Measurements from ENCODE around the gene CNEP1R1. TPM values are rescaled to one million over a fixed set of nuclear protein-coding genes. Genes with fewer than 3 reads are reported as not detected.

CNEP1R1 gene
- total and polyA plus RNA-seq, 9 of the 15 experiments (the other 6 are each of a cell fraction or from before 2014, with no cell fraction given) = 7.6 to 20.1 (median 10.6) TPM

GRCh38 chr16:50038286-50038685 is 13.3 kb downstream of the CNEP1R1 start:
- H3K27ac ChIP-seq (ENCODE audit: extremely low read depth, low read depth, low read length) = no peak overlapping the region
- WGBS (ENCODE audit: insufficient coverage, low coverage, missing lambda C conversion rate) = 62% methylated on average over 4 of the region's 4 CpGs
- no peaks in the 10 kb centered on the region for H3K9me3 ChIP-seq (replicated peaks; ENCODE audit: control insufficient read depth, insufficient read depth, low read depth, low read length)
- H3K4me3 ChIP-seq = no peak overlapping the region
- CTCF ChIA-PET (ENCODE audit: low intra/inter-chr PET ratio) = no interaction called here
- POLR2A ChIA-PET = interaction anchor here (0.6 to 2.1 kb wide), 5 partner anchors 13 to 123 kb away, joined by 3 to 7 read pairs (median 3); partner anchors contain the start of genes CNEP1R1 and HEATR3
- no peak for DNase-seq (ENCODE audit: extremely low read depth in 1 of 4, low spot score in 3 of 4)
- H3K27me3 ChIP-seq (ENCODE audit: control insufficient read depth in 2 of 2, insufficient read depth in 2 of 2, low read length in 2 of 2) = peaks cover 0 to 2% of the 10 kb centered on the region in 2 experiments; a peak in 1 of 5 replicates
- no peak for ATAC-seq
- H3K79me2 ChIP-seq (ENCODE audit: control insufficient read depth, insufficient read depth, low read length) = no peaks in the 10 kb centered on the region
- H2AFZ ChIP-seq (ENCODE audit: low read depth, low read length) = no peak overlapping the region
- in situ Hi-C loops (cut with MboI) = no loop called here
- intact Hi-C loops (cut with micrococcal nuclease) = no loop called here
- H3K4me2 ChIP-seq (ENCODE audit: insufficient read depth, low read length) = no peak overlapping the region
- TF ChIP-seq ATF7 (IDR thresholded peaks at IDR 0.05) (no peak), ZKSCAN8 (CRISPR knock-in tag; IDR thresholded peaks at IDR 0.05) (no peak), RBM39 (optimal IDR thresholded peaks at IDR 0.05; ENCODE audit: low read depth, low read length) (no peak)
- no peaks in the 10 kb centered on the region for H3K9me1 ChIP-seq (ENCODE audit: control insufficient read depth, insufficient read depth, low read length)
- no peak overlapping the region for H3K9ac ChIP-seq (ENCODE audit: insufficient read depth in 1 of 2, low read depth in 2 of 2, low read length in 2 of 2)
- peaks cover 0 to 4% of the 10 kb centered on the region in 2 experiments; a peak in 3 of 5 replicates for H3K4me1 ChIP-seq (replicated peaks in 1 of 2; ENCODE audit: control insufficient read depth in 2 of 2, insufficient read depth in 2 of 2, low read length in 2 of 2)
- H4K20me1 ChIP-seq (replicated peaks; ENCODE audit: control insufficient read depth, insufficient read depth, low read length) = no peaks in the 10 kb centered on the region
- H3K36me3 ChIP-seq (ENCODE audit: control insufficient read depth, insufficient read depth, low read length) = peaks cover 27% of the 10 kb centered on the region; the same call in 1 of the 3 replicates
- no TSS peak for BruUV-seq (replicated peaks)
- no peak for FAIRE-seq

GRCh38 chr16:50038756-50039529 is 13.9 kb downstream of the CNEP1R1 start:
- in situ Hi-C loops (cut with MboI) = no loop called here
- no peaks in the 10 kb centered on the region for H3K79me2 ChIP-seq (ENCODE audit: control insufficient read depth, insufficient read depth, low read length)
- TF ChIP-seq EGR1 (conservative IDR thresholded peaks at IDR 0.05) = no peak
- peak; percentile 37; the same call in 1 of the 2 replicates for TF ChIP-seq ZNF316 (IDR thresholded peaks at IDR 0.05)
- no peak for TF ChIP-seq RBM17 (IDR thresholded peaks at IDR 0.05; ENCODE audit: borderline replicate concordance, low read depth, low read length)
- peak; percentile 36; the same call in 1 of the 2 replicates for TF ChIP-seq EHMT2 (IDR thresholded peaks at IDR 0.05)
- no peak for TF ChIP-seq PRPF4 (IDR thresholded peaks at IDR 0.05; ENCODE audit: insufficient read depth, low read depth, low read length, poor library complexity, severe bottlenecking)
- TF ChIP-seq ZNF23 (CRISPR knock-in tag; IDR thresholded peaks at IDR 0.05) = no peak
- peak; percentile 54; the same call in 1 of the 2 replicates for TF ChIP-seq SPI1 (IDR thresholded peaks at IDR 0.05; ENCODE audit: borderline replicate concordance, low read depth, low read length)
- TF ChIP-seq ZBTB7A (IDR thresholded peaks at IDR 0.05; ENCODE audit: borderline replicate concordance, control insufficient read depth, low read depth, low read length) = no peak
- 0 out of 2 replicates have a peak, but pooled peaks have one; percentile 41 for TF ChIP-seq CTBP1 (IDR thresholded peaks at IDR 0.05; ENCODE audit: borderline replicate concordance)
- TF ChIP-seq HMBOX1 (IDR thresholded peaks at IDR 0.05) = 0 out of 2 replicates have a peak, but pooled peaks have one; percentile 11
- 0 out of 4 replicates have a peak, but pooled peaks of 1 of the 2 experiments have one; percentile 11 for TF ChIP-seq HDAC1 (IDR thresholded peaks at IDR 0.05)

More at GRCh38 chr16:50038756-50039529, 13.9 kb downstream of the CNEP1R1 start:
- ChIA-PET POLR2A (interaction anchor here (0.7 to 2.1 kb wide), 3 partner anchors 14 to 62 kb away, joined by 3 to 7 read pairs (median 4); partner anchors contain the start of genes CNEP1R1 and HEATR3), CTCF (ENCODE audit: low intra/inter-chr PET ratio) (no interaction called here)
- Histone ChIP-seq H2AFZ (ENCODE audit: low read depth, low read length) (no peak overlapping the region), H3K27me3 (ENCODE audit: control insufficient read depth in 2 of 2, insufficient read depth in 2 of 2, low read length in 2 of 2) (peaks cover under 1 to 2% of the 10 kb centered on the region in 2 experiments; a peak in 2 of 5 replicates), H3K4me1 (replicated peaks in 1 of 2; ENCODE audit: control insufficient read depth in 2 of 2, insufficient read depth in 2 of 2, low read length in 2 of 2) (peaks cover 0 to 4% of the 10 kb centered on the region in 2 experiments; a peak in 3 of 5 replicates), H4K20me1 (replicated peaks; ENCODE audit: control insufficient read depth, insufficient read depth, low read length) (no peaks in the 10 kb centered on the region), H3K9ac (ENCODE audit: insufficient read depth in 1 of 2, low read depth in 2 of 2, low read length in 2 of 2) (no peak overlapping the region), H3K9me3 (replicated peaks; ENCODE audit: control insufficient read depth, insufficient read depth, low read depth, low read length) (no peaks in the 10 kb centered on the region), H3K4me3 (no peak overlapping the region), H3K9me1 (ENCODE audit: control insufficient read depth, insufficient read depth, low read length) (no peaks in the 10 kb centered on the region), H3K27ac (ENCODE audit: extremely low read depth, low read depth, low read length) (no peak overlapping the region), H3K36me3 (ENCODE audit: control insufficient read depth, insufficient read depth, low read length) (peaks cover 24% of the 10 kb centered on the region; the same call in 1 of the 3 replicates), H3K4me2 (ENCODE audit: insufficient read depth, low read length) (no peak overlapping the region; the same call in 1 of the 2 replicates)
- FAIRE-seq = peak; percentile 48
- intact Hi-C loops (cut with micrococcal nuclease) = no loop called here
- DNase-seq (ENCODE audit: extremely low read depth in 1 of 4, low spot score in 3 of 4) = peak in 2 of 4 experiments; percentile 26 to 35
- 21% methylated on average over 5 of the region's 5 CpGs for WGBS (ENCODE audit: insufficient coverage, low coverage, missing lambda C conversion rate)
- ATAC-seq = peak; percentile 81
- BruUV-seq (replicated peaks) = no TSS peak
